Dermis blood vessel endothelial cell (primary cell): ENCODE data around the gene PPFIBP1. TPM values are rescaled to one million over a fixed set of nuclear protein-coding genes. Genes with fewer than 3 reads are reported as not detected.
"Not testable (repeated sequence)": the region's sequence is repeated elsewhere in the genome, so short reads cannot be mapped to it uniquely, and the experiment has no call there.

Source experiments
- DNase-seq: peaks from one replicate; pipeline ENCODE4 v3.0.0; 2010
- total RNA-seq: library from RNA; depleted of rRNA; stranded (reverse); fragments of >200 nt; gene quantifications from 2 replicates; pipeline ENCODE4 v1.2.3, GENCODE V29; 2014

PPFIBP1 gene
- total RNA-seq, 1 donor from 2014 or later, result 354 TPM

DNA sequence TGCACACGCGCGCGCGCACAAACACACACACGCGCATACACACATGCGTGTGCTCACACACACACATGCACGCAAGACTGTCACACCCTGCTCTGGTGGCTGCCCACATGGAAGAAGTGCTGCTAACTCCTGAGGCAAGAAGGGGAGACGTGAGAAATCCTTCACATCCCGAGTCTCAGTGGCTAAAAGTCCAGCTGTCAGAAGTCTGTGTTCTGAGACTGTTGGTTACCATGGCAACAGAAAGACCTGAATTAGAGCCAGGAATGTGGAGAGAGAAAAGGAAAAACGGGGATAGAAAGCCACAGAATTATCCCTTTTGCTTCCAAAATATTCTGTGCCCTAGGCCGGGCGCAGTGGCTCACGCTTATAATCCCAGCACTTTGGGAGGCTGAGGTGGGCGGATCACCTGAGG, 71.2 kb downstream of the PPFIBP1 start:
- peak; percentile 78 for DNase-seq

DNA sequence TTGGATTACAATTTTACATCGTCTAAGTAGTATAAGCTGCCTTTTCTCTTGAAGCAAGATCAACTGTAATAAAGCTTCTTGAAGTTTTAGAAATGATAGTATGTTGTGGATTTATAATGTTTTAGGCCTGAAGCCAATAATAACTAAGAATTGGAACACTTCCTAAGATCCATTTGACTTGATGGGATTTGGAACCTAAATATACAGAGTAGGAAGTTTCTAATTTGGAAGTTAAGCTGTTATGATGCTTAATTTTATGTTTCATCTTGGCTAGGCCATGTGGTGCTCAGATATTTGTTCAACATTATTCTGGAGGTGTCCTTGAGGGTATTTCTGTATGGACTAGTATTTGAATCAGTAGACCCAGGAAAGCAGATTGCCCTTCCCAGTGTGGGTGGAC, 74.9 kb downstream of the PPFIBP1 start:
- DNase-seq, result not testable (repeated sequence)

DNA sequence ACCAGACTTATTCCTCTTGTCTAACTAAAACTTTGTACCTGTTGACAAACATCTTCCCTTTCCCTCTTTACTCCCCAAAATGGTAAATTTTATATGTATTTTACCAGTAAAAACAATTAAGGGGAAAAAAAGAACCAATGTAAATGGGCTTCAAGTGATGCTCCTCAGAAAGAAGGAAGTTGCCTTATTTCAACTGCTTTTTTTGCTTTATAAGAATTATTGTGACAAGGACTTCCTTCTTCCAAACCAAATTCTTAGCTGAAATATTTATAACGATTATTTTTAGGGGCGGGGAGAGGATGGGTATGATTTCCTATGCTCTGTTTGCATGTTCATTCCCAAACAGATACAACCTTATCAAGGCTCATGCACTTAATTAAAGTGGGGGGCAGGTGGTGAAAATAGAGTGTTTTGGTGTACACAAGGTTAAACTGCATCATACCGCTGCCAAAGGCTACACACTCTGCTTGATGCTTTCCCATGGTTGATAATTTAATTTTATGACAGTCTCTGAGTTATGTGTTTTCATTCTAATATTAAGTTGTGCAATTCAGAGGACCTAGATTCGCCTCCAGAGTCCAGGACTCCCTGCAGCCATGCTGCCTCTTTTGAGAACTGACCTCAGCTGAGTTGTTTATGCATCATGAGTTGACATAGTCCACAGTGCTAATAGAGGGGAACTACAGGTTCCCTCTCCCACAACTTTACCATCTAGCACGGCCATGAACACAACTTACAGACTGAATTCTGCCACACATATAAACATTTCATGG, 77.2 kb downstream of the PPFIBP1 start:
- not testable (repeated sequence) for DNase-seq

DNA sequence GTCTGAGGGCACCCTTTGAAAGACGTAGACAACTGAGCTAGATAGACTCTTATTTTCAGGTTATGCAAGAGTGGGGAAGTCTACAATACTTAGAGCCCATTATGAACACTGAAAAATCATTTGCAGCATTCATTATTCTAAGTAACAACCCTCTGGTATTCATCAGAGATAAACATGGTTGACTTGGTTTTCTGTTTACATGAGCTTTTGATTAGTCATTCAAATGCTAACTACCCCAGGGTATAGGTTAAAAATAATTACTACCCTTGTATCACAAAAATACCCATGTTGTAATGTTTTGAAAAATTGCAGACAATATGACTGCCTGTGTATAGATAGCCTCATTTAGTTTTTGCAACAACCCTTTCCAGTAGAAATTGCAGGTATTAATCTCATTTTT, 78.5 kb downstream of the PPFIBP1 start:
- no peak for DNase-seq

DNA sequence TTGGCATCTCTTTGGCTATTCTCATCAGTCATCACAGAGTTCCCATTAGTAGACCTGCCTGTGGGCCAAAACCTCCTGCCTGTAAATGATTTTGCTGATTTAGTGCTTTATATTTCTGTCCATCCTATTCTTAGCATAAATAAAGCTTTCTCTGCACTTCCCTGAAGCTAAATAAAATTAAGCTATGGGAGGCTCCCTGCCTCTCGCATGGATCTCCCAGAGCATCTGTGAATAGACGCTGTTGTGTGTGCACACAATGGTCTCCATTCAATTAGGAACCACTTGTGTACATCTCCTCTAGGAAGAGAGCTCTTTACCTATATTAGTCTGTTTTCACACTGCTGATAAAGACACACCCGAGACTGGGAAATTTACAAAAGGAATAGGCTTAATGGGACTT, 80.4 kb downstream of the PPFIBP1 start:
- DNase-seq, result no peak

DNA sequence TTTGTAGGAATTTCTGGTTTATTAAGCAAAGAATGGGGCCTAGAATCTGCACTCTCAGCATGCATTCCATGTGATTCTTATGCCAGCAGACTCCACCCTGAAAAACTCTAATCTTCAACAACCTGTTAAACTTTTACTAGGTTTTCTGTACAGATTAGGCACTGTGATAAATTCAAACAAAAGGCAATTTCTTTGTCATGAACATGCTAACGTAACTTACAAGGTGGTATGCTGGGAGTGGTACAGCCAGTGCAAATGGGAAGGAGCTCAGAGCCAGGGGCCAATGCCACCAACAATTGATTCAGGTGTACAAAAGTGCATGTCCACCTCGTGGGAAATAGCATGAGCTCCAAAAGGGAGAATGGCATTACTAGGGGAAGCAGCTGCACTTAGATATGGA, 83.0 kb downstream of the PPFIBP1 start:
- no peak for DNase-seq

DNA sequence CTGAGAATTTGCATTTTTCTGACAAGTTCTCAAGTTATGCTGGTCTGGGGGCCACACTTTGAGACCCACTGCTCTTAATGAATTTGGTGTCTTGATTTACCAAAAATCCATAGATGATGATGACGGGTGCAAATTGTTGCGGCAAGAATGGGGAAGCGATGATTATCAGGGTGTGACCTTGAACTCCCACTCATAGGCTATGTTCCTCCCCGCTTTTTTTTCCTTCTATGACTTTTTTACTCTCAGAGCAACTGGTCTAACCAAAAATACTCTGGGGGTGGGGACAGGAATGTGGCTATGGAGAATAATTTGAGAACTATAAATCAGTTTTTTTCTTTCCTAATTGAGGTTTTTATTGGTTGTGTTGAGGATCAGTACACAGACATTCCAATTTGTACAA, 83.6 kb downstream of the PPFIBP1 start:
- DNase-seq, result no peak

DNA sequence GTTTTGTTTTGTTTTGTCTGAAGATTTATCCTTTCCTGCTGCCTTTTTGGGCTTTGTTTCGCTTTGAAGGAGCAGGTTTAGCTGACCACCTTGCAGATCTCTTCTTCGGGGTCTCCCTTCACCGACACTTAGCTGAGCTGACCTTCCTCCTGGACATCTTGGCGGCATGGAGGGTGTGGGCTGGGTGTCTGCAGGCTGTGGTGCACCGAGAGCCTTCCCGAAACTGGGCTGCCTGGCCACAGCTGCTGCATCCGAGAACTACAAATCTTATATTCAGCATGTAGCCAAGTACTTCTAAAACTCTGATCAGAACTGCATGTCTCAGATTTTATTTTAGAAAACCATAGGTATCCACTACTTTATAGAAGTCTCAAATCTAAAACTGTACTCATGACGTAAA, 84.9 kb downstream of the PPFIBP1 start:
- DNase-seq, result no peak

DNA sequence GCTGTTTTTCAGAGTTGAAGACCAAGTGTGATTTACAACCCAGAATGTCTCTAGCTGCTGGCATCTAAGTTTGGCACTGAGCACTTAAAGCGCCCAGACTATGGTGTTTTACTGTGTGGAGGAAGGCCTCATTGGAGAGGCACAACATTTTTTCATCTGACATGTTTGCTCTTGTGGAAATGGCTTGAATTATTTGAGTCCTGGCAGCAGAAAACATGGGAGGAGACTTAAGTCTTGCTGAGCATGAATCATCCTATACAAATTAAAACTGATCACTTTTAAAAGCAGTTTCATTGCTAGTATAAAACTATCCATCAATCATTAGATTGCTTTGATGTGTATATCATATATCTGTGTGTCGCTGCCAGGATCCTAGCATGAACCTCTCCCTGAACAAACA, 86.4 kb downstream of the PPFIBP1 start:
- DNase-seq, result peak; percentile 52

DNA sequence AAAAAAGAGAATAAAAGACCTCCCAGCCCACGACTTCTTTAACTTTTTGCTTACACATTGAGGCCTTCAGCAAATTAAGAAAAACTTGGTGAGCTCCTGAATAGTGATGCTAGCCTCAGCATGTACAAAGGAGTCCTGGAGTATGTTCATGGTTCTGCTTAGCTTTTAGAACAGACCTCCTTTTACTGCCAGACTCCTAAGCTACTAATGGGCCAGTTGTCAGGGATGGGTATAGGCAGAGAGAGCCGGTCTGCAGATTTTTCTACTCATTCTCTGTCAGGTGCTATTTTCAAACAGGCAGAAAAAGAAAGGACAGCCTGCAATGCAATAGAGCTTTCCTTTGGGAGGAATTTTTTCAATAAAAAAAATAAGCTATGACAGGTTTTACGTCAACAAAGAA, 90.4 kb downstream of the PPFIBP1 start:
- DNase-seq, result no peak

DNA sequence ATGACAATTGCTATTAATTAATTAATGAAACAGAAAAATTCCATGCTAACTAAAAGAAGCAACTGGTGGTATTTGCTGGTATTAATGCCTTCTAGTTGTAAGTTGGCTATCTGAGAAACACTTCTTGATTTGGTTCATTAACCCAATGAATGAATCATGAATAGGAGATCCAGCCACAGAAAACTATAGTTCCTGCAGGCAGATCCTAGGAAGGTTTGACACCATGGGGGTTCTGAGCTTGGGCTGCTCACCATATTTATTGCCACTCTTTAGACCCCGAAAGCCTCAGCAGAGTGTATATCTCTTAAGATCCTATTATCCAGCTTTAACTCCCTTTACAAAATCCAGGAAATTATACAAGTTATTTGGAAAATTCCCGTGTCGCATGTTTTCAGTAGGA, 90.9 kb downstream of the PPFIBP1 start:
- DNase-seq, result no peak

DNA sequence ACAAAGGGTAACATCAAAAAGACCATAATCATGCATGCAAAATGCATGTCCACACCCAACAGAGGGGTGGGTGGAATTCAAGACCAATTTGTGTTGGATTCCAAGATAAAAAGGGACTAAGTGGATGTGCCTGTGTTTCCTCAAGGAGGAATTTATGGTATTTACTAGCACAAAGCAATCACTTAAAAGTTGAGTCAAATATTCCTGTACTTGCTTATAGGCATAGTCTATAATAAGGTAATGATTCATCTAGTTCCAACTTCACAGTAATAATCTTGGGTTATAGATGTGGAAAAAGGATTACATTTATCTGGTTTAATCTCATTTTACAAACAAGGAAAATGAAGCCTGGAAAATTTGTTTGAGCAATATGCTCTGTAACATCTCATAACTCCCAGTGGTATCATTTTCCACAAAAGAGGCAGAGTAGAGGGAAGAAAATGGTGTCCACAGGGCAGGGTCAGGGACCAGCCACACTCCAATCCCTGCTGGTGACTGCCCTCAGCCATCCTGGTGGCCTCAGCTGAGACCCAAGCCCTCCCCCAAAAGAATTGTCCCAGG, 91.4 kb downstream of the PPFIBP1 start:
- peak; percentile 37 for DNase-seq

DNA sequence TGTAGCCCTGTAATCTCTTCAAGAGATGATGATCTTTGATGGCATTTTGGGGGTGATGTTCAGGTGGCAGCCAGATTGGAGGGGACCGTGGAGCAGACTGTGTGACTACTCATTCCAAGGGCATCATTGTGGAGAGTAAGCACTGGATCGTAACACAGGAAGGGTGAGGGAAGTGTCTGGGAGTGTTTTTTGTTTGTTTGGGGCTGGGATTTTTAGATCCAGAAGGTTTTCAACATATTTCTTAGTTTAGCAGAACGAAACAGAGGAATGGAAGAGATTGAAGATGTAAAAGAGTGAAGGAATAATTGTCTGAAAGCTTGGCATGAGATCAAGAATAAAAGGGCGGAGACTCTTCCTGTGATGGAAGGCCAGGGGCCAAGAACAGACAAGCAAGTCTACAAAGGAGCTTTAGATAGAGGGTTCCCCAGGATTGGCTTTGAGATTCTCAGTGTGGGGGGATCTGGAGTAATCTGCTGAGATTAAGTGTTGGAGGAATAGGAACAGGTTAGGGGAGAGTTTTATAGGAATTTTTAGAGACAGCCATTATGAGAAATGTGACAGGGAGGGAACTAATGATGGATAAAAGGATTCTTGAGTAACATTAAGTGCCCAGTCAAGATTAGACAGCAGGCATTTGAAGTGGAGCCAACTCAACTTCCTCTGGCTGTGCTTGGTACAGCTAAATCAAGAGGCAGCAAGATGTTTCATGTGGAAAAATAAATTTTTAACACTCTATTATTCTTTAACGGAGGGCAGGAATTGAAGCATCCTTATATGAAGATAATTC, 92.5 kb downstream of the PPFIBP1 start:
- no peak for DNase-seq

DNA sequence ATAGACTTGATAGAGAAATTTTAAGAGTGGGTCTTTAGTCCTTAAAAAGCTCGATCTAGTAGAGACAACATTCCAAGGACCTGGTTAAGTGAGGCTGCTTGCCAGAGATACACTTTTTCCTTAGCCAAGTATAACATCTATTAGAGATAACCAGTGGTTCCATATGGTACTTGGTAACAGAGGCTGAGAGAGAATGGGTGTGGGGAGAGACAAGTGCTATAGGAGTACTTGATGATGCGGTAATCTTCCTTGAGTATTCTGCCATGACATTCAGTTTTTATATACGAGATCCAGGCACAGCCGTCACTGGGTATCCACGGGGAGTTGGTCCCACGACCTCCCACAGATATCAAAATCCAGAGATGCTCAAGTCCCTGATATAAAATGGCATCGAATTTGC, 94.8 kb downstream of the PPFIBP1 start:
- no peak for DNase-seq

DNA sequence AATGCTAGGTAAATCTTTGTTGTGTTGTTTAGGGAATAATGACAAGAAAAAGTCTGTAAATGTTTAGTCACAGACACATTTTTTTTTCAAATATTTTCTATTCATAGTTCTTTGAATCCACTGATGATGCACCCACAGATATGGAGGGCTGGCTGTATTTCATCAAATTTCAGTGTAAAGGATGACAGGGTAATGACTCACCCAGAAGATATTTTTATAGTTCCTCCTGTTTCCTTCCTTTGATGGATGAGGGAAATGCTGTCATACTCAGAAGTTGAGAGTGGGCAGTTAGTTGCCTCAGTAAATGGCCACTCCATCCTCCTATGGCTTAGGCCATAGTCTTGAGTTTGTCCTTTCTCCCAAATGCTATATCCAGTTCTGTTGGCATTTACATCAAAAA, 95.3 kb downstream of the PPFIBP1 start:
- peak; percentile 90 for DNase-seq

DNA sequence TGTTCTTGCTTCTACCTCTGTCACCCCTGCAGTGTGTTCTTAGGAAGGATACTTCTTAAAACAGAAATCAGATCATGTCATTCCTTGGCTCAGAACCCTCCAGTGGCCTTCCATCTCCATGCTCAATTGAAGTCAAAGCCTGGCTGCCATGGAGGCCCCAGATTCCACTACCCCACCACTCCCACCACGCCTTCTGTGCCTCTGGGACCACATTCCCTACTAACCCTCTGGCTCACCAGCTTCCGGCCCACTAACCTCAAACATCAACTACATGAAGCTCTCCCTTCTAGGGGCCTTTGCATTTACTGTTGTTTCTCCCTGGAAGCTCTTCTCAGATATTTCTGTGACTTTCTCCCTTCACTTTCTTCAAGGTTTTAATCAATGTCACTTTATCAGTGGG, 96.1 kb downstream of the PPFIBP1 start:
- DNase-seq, result no peak

DNA sequence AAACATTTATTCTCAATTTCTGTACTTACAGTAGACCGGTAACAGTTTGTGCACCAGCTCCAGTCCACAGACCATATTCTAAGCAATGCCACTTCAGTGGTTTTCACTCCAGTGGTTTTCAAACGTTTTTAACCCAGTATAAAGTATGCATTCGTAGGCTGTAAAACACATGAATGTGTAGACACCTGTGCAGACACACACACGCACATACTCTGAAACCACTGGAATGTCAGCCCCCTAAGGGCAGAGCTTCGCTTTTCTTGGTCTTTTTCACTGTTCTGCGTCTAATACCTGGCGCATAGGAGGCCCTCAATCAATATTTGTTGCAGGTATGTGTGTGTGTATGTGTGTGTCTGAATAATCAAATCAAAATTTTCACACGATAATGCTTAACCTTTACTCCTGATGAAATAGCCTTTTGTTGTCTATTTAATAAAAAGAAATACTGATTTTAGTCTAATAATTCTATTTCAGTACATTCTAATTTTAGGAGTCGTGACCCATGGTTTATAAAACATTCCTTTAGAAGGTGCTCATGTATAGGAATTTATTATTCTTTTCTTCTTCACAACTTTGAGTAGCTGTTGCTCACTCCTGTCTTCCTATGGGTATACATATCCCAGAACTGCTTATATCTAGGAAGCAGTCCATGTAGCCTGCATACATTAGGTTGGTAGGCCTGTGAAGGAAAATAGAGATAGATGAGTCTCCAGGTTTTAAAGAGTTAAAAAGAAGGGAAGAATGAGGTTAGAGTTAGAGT, 98.6 kb downstream of the PPFIBP1 start:
- no peak for DNase-seq

DNA sequence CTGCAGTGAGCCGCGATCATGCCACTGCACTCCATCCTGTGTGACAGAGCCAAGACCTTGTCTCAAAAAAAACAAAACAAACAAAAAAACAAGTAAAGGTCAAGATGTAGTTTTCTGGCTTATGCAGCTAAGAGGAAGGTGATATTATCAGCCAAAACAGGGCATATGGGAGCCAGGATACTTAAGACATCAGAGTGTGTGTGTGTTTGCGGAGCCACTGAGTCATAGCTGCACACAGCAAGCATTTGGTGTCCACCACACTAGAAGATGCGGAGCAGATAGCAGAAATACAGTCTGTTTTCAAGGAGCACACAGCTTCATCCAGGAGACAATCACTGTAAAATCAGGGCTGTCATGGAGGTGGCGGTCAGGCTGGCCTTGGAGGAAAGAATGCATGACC, 99.6 kb downstream of the PPFIBP1 start:
- peak; percentile 68 for DNase-seq

DNA sequence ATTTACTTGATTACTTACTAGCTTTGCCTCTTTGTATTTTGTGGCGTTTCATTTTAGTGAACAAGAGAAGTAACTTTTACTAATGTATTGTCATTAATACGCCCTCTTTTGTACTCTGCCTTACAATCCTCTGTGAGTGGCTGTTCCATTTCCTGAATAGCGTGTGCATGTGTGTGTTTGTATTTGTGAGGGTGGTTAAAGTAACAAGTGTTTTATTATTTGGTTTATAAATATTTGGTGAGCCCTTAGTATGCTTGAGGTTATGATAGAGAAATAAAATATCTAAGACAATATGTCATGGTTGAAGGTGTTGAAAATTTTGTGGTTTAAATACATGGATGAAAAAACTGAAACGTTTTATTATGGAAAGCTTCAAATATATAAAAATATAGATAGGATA, 100.6 kb downstream of the PPFIBP1 start:
- peak; percentile 40 for DNase-seq

DNA sequence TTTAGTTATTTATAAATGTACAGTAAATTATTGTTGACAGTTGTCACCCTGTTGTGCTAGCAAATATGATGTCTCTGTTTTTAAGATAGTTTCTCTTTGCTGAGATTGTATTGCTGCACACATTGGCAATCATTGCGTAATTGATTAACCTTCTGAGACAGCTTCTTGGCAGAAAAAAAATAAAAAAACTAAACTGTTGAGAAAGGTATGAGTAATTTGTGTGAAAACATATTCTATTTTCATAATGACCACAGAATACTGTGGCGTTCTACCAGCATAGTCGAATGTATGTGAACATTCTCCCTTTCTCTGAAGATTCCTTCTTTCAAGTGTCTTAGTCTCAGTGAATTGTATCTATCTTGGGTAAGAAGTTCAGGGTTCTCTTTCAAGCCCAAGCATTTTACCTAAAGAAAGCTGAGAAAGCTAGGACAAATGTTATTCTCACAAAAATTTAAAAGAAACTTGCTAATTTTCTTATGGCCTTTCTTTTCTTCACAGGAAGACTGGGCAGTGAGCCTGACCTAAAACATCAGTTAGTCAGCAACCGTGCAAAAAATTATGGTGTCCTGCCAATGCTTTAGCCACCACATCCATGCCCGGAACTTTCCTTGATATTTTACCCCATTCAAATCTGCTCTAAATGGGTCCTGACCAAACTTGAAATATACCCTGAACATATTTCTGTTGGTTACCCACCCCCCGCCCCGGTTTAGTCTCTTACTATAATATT, 103.3 kb downstream of the PPFIBP1 start:
- peak; percentile 67 for DNase-seq

DNA sequence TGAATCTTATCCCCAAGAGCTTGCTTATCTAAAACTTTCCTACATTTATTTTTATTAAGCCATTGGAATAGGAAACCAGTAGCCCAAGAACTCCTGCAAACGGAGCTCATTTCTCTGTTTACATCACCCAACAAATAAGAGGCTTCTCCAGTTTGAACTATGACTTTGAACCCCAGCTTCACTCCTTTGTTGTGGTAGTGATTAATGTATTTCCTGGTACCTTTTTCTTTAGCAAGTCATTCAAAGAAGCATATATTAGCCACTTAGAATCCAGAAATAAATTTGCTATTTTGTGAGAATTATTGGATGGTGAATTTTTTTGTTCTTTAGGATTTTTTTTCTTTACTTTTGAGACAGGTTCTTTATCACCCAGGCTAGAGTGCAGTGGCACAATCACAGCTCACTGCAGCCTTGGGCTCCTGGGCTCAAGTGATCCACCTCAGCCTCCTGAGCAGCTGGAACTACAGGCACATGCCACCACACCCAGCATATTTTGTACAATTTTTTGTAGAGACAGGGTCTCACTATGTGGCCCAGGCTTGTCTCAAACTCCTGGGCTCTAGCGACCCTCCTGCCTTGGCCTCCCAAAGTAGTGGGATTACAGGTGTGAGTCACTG, 104.0 kb downstream of the PPFIBP1 start:
- DNase-seq, result not testable (repeated sequence)

DNA sequence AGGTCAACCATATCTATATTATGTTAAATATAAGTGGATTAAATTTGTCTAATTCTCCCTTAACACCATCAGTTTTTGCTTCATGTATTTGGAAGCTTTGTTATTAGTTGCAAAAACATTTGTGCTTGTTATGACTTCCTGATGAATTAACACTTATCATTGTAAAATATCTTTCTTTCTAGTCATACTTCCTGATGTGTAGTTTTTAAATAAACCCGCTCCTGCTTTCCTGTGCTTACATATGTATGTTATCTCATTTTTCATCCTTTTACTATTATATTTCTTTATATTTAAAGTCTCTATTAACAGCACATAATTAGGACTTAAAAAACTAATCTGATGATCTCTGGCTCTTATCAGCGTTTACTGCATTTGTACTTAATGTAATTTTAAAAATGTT, 106.2 kb downstream of the PPFIBP1 start:
- DNase-seq, result not testable (repeated sequence)
